ENCODE results near the gene AGRP.
"Not testable (repeated sequence)": the region's sequence is repeated elsewhere in the genome, so short reads cannot be mapped to it uniquely, and the experiment has no call there.

The AGRP gene

DNA sequence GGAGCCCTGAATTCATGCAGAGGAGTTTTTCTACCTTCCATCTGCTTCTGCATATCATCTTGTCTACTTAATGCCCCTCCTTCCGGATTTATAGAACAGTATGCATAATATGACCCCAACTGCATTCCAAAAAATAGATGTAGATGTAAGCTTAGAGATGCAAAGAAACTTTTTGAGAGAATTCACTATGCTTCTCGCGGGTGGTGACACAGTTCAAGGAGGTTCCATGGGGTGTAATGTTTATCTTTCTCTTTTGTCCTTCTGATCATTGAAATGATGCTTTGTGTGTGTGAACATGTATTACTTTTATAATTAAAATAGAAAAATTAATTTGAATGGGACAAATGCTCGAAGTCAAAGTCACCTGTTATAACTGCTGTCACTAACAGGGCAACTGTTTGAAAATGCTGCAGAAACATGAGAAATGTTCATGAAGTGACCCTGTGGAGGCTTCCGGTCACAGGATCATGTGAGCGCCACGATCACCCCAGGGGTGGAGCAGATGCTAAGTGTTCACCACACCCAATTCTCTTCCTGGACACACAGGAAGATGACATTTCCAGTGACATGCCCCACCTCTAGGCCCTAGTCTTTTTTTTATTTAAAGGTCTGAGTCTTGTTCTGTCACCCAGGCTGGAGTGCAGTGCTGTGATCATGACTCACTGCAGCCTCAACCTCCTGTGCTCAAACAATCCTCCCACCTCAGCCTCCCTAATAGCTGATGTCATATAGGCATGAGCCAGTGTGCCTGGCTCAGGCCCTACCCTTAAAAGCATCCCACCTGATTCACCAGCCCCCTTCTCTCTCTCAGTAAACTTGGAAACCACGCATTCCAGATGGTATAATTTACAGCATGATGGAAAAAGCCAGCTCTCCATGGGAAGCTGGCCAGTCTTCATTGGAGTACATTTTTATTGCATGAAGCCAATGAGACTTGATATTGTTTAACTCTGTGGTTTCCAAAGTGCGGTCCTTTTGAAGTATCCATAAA, 21.0 kb upstream of the AGRP start:
- no peak for DNase-seq

- DNase-seq, result no peak
Measured at GRCh38 chr16:67499106-67499505, 15.8 kb upstream of the AGRP start.

- no peak for DNase-seq
Measured at GRCh38 chr16:67490335-67491096, 7.2 kb upstream of the AGRP start.

GRCh38 chr16:67489401-67490083, 6.2 kb upstream of the AGRP start:
- DNase-seq, result no peak

GRCh38 chr16:67487561-67487960, 4.2 kb upstream of the AGRP start:
- not testable (repeated sequence) for DNase-seq

GRCh38 chr16:67486805-67487204, 3.5 kb upstream of the AGRP start:
- DNase-seq, result no peak

DNA sequence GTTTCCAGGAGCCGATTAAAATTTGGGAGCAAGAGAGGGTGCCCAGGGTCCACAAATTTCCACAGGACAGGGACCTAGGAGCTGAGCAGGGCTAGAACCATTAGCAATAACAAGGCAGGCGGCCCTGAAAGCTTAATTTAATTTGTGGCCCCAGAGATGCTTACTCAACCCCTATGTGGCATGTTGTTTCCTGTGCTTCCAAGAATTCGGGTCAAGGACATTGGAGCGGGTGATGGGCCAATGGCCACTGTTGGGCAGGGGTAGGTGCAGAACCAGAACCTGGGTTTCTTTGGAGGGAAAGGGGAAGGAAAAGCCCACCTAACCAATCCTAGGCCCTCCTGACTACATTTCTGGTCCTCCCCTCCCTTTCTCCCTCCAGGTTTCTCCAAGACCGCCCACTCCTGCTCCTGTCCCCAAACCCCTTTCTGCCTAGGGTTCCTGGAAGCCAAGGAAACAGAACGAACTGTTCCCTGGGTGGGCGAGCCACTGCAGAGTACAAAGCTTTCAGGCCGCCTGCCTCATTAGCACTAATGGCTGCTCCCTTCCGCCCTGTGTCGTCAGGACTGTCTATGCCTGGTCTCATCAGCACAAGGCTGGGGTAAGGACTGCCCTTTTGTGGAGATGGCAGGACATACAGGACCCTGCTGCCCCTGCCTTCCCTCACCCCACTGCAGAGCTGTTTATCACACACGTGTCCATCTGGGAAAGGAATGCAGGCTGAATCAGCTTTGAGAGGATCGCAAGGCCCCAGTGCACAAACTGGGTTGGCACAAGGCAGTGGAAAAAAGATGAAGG, 581 bp upstream of the AGRP start:
- no peak for DNase-seq

DNA sequence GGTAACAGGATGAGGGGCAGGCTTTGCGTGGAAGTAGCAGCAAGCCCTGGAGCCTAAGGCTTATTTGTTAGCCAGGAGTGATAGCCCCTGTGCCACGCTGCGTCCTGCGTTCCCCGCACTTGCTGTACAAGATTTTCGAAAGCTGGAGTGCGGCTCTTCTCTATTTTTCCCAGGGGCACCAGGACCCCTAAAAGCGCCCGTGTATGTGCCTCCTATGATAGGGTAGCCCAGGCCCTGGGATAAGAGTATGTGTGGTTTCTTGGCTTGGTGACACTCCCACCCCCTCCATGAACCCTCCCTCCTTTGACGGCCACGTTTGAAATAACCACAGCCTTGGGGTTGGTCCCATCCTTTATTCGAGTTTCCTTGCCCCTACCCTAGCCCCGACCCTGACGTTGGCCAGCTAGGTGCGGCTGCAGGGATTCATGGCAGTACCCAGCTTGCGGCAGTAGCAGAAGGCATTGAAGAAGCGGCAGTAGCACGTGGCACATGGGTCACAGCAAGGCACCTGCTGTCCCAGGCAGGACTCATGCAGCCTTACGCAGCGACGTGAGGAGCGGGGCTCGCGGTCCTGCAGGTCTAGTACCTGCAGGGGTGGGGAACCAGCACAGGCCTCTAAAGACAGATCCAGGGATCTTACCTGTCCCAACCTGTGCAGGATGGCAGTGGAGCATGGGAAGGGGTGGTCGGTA, 968 bp downstream of the AGRP start:
- DNase-seq, result no peak

- DNase-seq, result no peak
Measured at GRCh38 chr16:67481561-67482232, 1.6 kb downstream of the AGRP start.

GRCh38 chr16:67480833-67481560, 2.4 kb downstream of the AGRP start, which contains the start of gene ATP6V0D1:
ATP6V0D1 (minus strand) TSS chr16:67481157; CDS start chr16:67481086, 71 bp downstream.
- DNase-seq, result peak; percentile 90

- no peak for DNase-seq
Measured at GRCh38 chr16:67477960-67478554, 5.3 kb downstream of the AGRP start.

DNA sequence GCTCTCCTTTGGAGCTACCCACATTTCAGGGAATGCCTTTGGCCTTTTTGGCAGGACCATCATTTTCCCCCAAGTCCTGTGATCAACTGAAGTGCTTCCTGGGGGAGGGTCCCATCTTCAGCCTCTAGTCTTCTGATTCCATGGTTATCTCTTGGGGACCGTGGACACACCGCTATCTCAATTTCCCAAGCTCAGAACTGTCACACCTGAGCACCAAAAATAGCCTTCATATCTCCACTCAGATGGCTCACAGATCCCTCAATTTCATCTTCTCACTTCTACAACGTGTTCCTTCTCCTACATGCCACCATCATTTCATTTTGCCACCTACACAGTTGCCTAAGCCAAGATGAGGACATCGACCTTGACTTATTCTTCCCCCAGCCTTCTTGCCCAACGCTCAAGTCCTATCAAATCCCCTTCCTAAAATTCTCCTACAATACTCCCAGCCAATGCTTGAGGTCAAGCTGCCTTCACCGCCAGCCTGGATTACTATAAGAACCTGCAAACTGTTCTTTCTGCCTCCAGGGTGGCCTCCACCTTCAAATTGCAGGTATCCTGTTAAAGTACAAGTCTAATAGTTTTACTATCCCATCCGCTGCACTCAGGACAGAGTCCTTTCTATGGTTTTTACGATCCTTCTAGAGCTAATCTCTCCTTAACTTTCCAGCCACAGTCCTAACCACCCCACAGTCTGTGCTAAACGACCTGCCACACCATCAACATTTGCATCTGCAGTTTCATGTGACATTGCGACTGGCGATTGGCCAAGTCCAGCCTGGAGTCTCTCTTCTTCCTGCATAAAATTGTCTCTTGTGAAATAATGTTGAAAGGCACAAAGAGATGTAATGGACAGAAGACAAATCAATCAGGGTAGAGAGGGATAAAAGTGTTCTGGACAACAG, 8.5 kb downstream of the AGRP start:
- no peak for DNase-seq

- no peak for DNase-seq
Measured at GRCh38 chr16:67471758-67472384, 11.5 kb downstream of the AGRP start.

DNA sequence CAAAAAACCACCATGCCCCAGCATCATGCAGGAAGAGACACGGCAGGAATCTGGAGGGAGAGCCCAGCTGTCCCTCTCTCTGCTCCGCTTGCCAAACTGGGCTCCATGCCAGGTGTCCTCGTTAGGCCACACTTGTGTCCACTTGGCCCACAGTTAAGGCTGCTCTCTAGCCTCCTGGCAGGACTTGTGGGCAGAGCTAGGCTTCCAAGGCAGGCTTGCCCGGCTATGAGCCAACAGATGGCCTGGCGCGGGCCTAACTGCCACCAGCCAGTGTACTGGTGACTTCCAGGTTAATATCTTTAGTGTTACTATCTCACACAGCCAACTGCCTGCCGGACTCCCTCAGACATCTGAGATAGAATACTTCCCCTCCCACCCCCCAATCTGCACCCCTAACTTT, 13.0 kb downstream of the AGRP start:
- DNase-seq, result peak; percentile 21

DNA sequence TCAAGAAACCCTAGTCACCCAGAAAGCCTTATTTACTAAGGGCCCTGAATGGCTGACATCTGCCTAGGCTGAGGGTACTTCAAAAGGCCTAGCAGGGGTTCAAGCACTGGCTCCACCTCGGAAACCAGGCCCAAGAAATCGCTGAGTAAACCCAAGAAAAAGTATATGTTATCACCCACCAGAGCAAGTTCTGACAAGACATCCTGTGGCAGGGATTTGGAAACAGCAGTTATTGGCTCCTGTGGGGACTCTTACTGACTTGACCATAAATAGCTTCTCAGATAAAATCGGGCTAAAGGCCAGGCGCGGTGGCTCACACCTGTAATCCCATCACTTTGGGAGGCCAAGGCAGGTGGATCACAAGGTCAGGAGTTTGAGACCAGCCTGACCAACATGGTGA, 14.6 kb downstream of the AGRP start:
- DNase-seq, result no peak

DNA sequence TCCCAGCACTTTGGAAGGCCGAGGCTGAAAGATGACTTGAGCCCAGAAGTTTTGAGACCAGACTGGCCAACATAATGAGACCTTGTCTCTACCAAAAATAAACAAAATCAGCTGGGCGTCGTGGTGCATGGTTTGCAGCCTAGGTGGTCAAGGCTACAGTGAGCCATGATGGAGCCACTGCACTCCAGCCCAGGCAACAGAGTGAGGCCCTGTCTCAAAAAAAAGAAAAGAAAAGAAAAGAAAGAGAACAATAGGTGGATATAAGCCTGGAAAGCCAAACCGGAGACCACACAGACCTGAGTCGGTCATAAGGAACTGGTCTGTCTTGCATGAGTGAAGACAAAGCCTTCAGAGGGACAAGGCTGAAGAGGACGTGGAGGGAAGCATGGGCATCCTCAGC, 16.8 kb downstream of the AGRP start:
- no peak for DNase-seq

GRCh38 chr16:67464565-67464964, 18.8 kb downstream of the AGRP start:
- no peak for DNase-seq

DNA sequence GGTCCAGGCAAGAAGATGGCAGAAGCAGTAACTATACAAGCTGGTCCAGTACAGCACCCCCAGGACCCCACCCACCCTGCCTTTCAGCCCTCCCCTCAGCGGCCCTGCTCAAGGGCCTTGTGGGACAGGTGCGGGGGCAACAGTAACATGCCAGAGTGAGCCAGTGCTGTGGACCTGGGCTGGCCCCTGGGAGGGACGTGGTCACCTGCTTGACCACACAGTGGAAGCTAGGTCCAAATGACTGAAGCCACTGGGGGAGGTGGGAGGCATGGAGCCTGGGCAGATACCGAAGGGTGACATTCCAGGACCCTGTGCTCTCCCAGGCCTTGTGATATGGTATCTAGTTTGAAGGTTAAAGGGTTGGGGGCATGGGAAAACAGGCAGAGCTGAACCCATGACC, 19.7 kb downstream of the AGRP start:
- no peak for DNase-seq
